HG02981 (cell line): ENCODE measurements around the gene PTPRN2.
"Not testable (repeated sequence)": the region's sequence is repeated elsewhere in the genome, so short reads cannot be mapped to it uniquely, and the experiment has no call there.

Source experiments
- ATAC-seq: cut with Tn5 transposase; IDR thresholded peaks from one replicate; pipeline ENCODE4 v1.9.1; 2021; ENCODE audit warnings: mild to moderate bottlenecking, moderate library complexity; ENCODE audit not compliant: unreplicated experiment

The PTPRN2 gene

DNA sequence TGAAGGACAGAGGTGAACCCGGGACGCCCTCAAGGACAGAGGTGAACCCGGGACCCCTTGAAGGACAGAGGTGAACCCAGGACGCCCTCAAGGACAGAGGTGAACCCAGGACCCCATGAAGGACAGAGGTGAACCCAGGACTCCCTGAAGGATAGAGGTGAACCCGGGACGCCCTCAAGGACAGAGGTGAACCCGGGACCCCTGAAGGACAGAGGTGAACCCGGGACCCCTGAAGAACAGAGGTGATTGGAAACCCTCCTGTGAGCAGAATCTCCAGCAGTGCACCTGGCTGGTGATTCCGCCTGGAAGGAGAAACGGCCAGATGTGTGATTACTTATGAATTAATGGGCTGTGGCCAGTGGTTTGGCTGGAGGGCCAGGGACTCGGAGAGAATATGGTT, 272.3 kb downstream of the PTPRN2 start:
- ATAC-seq, result no peak

- ATAC-seq, result no peak
These were observed 273.2 kb downstream of the PTPRN2 start for GRCh38 chr7:158314394-158314793.

DNA sequence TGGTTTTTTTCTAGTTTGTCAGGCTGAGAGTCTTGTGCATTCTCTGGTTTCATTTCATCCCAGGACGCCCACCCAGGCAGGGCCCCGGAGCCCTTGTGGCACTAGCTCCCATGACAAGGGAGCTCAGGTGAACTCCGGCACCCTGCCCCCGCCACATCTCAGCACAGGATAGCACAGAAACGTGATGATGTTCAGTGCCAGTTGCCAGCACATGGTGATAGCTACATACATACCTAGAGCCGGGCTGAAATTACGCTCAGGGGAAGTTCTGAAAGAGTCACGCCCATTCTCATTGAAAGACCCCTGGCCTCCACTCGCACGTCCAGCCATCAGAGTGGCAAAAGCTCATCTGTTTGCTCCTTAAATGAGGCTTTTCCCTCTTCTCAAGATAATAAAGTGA, 273.7 kb downstream of the PTPRN2 start:
- no peak for ATAC-seq

GRCh38 chr7:158312789-158313188, 274.8 kb downstream of the PTPRN2 start:
- ATAC-seq, result no peak

DNA sequence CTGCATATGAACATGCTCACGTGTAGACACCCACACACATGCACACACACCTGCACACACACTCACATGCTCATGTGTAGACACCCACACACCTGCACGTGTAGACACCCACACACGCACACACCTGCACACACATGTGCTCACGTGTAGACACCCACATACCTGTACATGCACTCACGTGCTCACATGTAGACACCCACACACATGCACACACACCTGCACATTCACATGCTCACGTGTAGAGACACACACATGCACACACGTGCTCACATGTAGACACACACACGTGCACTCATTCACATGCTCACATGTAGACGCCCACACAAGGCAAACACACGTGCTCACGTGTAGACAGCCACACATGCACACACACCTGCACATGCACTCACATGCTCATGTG, 275.8 kb downstream of the PTPRN2 start:
- no peak for ATAC-seq

GRCh38 chr7:158310924-158311666, 276.5 kb downstream of the PTPRN2 start:
- no peak for ATAC-seq

DNA sequence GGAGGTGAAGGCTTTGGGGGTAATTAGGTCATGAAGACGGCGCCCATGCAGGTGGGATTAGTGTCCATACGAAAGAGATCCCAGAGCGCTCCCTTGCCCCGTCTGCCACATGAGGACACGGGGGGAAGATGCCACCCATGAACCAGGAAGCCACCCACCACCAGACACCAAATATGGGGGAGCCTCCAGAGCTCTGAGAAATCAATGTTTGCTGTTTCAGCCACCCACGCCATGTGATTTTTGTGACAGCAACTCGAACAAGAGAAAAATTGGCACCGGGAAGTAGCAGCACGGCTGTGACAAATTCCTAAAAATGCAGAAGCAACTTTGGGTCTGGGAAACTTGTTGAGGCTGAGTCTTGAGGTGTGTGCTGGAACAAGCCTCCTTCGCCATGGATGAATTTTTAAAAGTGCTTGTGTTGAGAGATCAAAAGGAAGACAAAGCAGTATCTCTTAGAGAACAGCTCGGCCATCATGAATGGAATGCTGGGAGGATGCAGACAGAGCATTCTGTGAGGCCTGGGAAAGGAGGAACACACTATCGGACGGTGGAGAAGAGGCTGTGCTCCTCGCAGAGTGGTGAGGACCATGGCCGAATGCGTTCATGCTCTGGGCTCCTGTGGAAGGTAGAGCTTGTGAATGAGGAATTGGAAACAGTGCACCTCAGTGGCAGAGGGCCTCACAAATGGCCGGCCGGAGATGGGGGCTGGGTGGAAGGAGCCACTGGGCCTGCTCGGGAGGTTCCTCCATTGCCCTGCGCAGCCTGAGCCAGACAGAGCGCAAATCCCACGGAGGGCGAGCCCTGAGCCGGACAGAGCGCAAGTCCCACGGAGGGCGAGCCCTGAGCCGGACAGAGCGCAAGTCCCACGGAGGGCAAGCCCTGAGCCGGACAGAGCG, 277.5 kb downstream of the PTPRN2 start:
- ATAC-seq, result no peak

DNA sequence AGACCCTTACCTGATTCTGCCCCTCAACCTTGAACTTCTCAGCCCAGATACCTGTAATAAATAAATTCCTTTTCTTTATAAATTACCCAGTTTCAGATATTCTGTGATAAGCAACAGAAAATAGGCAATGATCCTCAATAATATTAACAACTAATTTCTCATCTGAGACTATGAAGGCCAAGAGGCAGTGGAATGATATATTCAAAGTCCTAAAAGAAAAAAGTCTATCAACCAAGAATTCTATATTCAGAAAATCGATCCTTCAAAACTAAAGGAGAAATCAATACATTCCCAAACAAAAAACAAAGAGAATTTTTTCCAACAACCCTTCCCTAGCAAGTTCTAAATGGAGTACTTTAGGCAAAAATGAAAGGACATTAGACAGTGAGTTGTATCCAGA, 279.6 kb downstream of the PTPRN2 start:
- ATAC-seq, result no peak

GRCh38 chr7:158304072-158304471, 283.6 kb downstream of the PTPRN2 start:
- ATAC-seq, result not testable (repeated sequence)

GRCh38 chr7:158303121-158303520, 284.5 kb downstream of the PTPRN2 start:
- ATAC-seq, result no peak

GRCh38 chr7:158302274-158303070, 285.2 kb downstream of the PTPRN2 start:
- no peak for ATAC-seq

- ATAC-seq, result no peak
These were observed 286.4 kb downstream of the PTPRN2 start for GRCh38 chr7:158301207-158301606.

GRCh38 chr7:158300427-158300826, 287.2 kb downstream of the PTPRN2 start:
- ATAC-seq, result no peak

DNA sequence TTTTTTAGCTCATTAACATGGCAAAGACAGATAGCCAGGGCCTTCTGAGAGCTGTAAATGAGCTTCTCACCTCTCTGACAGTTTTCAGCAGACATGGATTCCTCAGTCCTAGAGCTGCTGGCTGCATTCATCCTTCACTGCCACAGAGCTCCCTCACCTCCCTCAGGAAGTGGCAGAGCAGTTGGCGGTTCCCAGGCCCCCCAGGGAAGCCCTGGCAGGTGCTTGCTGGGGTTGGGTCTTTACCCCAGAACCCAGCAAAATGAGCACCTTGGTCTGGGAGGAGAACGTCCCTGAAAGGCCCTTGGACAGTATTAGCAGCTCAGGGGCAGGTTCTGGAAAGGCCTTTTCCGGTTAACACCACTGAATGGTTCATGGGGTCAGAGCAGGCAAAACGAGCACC, 288.0 kb downstream of the PTPRN2 start:
- ATAC-seq, result no peak

DNA sequence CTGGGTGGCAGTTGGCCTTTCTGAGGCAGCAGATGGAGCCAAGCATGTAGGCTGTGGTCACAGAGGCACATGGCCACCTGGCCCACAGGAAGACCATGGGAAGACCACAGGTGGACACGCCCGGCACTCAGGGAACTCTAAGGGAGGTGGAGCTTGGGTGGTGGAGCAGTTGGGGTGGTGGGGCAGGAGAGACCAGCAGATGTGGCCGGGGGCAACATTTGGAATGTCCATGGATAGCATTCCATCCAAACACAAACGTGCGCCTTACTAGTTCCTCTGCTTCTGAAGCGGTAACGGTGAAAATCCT, 290.9 kb downstream of the PTPRN2 start:
- no peak for ATAC-seq

DNA sequence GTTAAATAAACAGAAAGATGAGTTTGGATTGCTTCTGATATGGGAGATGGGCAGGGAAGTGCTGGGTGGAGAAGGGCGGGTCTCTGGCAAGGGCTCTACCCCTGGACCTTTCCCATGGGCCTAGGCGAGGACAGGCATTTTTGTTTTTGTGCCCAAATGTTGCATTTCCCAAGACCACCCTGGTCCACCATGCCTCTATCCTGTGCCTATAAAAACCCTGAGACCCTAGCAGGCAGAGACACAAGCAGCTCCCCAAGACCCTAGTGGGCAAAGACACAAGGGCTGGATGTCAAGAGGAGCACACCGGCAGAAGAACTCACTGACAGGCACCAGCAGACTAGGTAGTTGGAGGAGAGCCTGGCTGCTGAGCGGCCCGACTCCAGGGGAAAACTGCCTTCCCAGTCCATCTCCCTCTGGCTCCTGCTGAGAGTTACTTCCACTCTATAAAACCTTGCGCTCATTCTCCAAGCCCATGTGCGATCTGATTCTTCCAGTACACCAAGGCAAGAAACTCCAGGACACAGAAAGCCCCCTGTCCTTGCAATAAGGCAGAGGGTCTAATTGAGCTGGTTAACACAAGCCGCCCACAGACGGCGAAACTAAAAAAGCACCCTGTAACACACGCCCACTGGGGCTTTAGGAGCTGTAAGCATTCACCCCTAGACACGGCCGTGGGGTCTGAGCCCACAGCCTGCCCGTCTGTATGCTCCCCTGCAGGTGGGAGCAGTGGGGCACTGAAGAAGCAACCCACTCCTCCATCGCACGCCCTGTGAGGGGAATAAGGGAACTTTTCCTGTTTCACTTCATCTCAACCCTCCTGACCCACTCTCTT, 291.4 kb downstream of the PTPRN2 start:
- no peak for ATAC-seq

GRCh38 chr7:158294468-158295215, 293.0 kb downstream of the PTPRN2 start:
- ATAC-seq, result not testable (repeated sequence)

GRCh38 chr7:158292948-158293347, 294.7 kb downstream of the PTPRN2 start:
- ATAC-seq, result no peak

DNA sequence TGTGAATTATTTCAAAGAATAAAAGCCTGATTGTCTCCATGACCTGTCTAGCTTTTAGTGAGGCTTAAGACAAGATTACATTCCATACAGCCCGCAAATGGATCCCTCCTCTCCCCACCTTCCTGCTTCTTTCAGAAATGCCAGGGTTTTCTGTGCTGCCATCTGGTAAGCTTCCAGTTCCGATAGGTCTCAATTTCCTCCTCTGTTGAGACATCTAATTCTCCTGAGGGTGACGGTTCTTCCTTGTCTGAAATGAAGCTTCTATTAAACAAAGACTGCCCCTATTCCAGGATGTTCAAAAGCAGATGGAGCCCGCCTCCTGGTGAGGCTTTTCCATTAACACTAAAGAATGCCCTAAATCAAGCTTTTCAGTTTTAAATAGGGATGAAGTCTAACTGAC, 295.6 kb downstream of the PTPRN2 start:
- ATAC-seq, result no peak
